Stimulated activated naive B cell treated with anti-CD40 and anti-IgM and Interleukin-4, amounts not matched to agents 10 μg/mL and 1 μg/mL and 100 μg/mL, for 72 hours (primary cell): ENCODE results near the gene AKT2.

Source experiments
- ATAC-seq, 2 donors: fragments of 150-1000 bp; cut with Tn5 transposase; replicated peaks; 2 replicates each; pipeline ENCODE4 v1.10.0; 2021; ENCODE audit warnings: moderate library complexity in 1 of 2
- DNase-seq: peaks from one replicate; pipeline ENCODE4 v3.0.0; 2021
- H3K27ac Mint-ChIP-seq: one replicate; pipeline ENCODE4 v1.8.0; 2022; ENCODE audit warnings: mild to moderate bottlenecking, mixed read lengths
- H3K27me3 Mint-ChIP-seq, 2 donors: one replicate each; pipeline ENCODE4 v1.8.0; 2022; ENCODE audit warnings: mixed read lengths in 2 of 2
- H3K36me3 Mint-ChIP-seq, 2 donors: one replicate each; pipeline ENCODE4 v1.8.0; 2022; ENCODE audit warnings: mixed read lengths in 2 of 2, mild to moderate bottlenecking in 1 of 2
- H3K4me1 Mint-ChIP-seq, 2 donors: one replicate each; pipeline ENCODE4 v1.8.0; 2022; ENCODE audit warnings: mixed read lengths in 2 of 2, mild to moderate bottlenecking in 1 of 2
- H3K4me3 Mint-ChIP-seq, 2 donors: one replicate each; pipeline ENCODE4 v1.8.0; 2022; ENCODE audit warnings: mild to moderate bottlenecking in 2 of 2, mixed read lengths in 2 of 2, moderate library complexity in 1 of 2
- H3K9me3 Mint-ChIP-seq, 2 donors: one replicate each; pipeline ENCODE4 v1.8.0; 2022; ENCODE audit warnings: mixed read lengths in 2 of 2, mild to moderate bottlenecking in 1 of 2

Gene AKT2

GRCh38 chr19:40244579-40245317 is 40.4 kb downstream of the AKT2 start:
- Mint-ChIP-seq H3K4me1 (peaks cover 11 to 16% of the 10 kb centered on the region in 2 donors), H3K27me3 (no peaks in the 10 kb centered on the region), H3K36me3 (peaks cover 31 to 48% of the 10 kb centered on the region in 2 donors), H3K27ac (no peak overlapping the region), H3K4me3 (no peak overlapping the region), H3K9me3 (no peaks in the 10 kb centered on the region)
- DNase-seq (no peak), ATAC-seq (no peak)

- Mint-ChIP-seq H3K36me3 (peaks cover 33 to 45% of the 10 kb centered on the region in 2 donors), H3K4me3 (no peak overlapping the region), H3K27me3 (no peaks in the 10 kb centered on the region), H3K9me3 (no peaks in the 10 kb centered on the region), H3K27ac (no peak overlapping the region), H3K4me1 (peaks cover 6 to 11% of the 10 kb centered on the region in 2 donors)
- no peak for ATAC-seq
- DNase-seq, result no peak
Measured at GRCh38 chr19:40243181-40243580, 42.0 kb downstream of the AKT2 start.

GRCh38 chr19:40242480-40242879 is 42.7 kb downstream of the AKT2 start:
- no peak overlapping the region for H3K27ac Mint-ChIP-seq
- peaks cover 4 to 5% of the 10 kb centered on the region in 2 donors for H3K4me1 Mint-ChIP-seq
- H3K4me3 Mint-ChIP-seq, result no peak overlapping the region
- ATAC-seq (no peak), DNase-seq (no peak)
- H3K27me3 Mint-ChIP-seq, result no peaks in the 10 kb centered on the region
- no peaks in the 10 kb centered on the region for H3K9me3 Mint-ChIP-seq
- peaks cover 35 to 44% of the 10 kb centered on the region in 2 donors for H3K36me3 Mint-ChIP-seq

GRCh38 chr19:40241809-40242384 is 43.2 kb downstream of the AKT2 start:
- DNase-seq (no peak), ATAC-seq (no peak)
- Mint-ChIP-seq H3K9me3 (no peaks in the 10 kb centered on the region), H3K27me3 (no peaks in the 10 kb centered on the region), H3K4me1 (peaks cover 4% of the 10 kb centered on the region in 2 donors), H3K4me3 (no peak overlapping the region), H3K27ac (no peak overlapping the region), H3K36me3 (peaks cover 40 to 46% of the 10 kb centered on the region in 2 donors)

GRCh38 chr19:40241125-40241808 is 43.9 kb downstream of the AKT2 start:
- Mint-ChIP-seq H3K9me3 (no peaks in the 10 kb centered on the region), H3K27me3 (no peaks in the 10 kb centered on the region), H3K4me3 (no peak overlapping the region), H3K4me1 (peaks cover 2 to 4% of the 10 kb centered on the region in 2 donors), H3K36me3 (peaks cover 46 to 49% of the 10 kb centered on the region in 2 donors), H3K27ac (peak overlapping the region; percentile 44)
- ATAC-seq (no peak), DNase-seq (no peak)

GRCh38 chr19:40240332-40240731 is 44.8 kb downstream of the AKT2 start:
- H3K9me3 Mint-ChIP-seq, result no peaks in the 10 kb centered on the region
- H3K4me3 Mint-ChIP-seq, result no peak overlapping the region
- H3K36me3 Mint-ChIP-seq, result peaks cover 48 to 50% of the 10 kb centered on the region in 2 donors
- no peaks in the 10 kb centered on the region for H3K27me3 Mint-ChIP-seq
- H3K4me1 Mint-ChIP-seq, result peaks cover 0 to 4% of the 10 kb centered on the region in 2 donors
- no peak overlapping the region for H3K27ac Mint-ChIP-seq
- no peak for ATAC-seq
- DNase-seq, result no peak

GRCh38 chr19:40239415-40240226 is 45.5 kb downstream of the AKT2 start:
- Mint-ChIP-seq H3K27me3 (no peaks in the 10 kb centered on the region), H3K27ac (peak overlapping the region; percentile 49), H3K4me3 (no peak overlapping the region), H3K4me1 (peaks cover 0 to 1% of the 10 kb centered on the region in 2 donors), H3K36me3 (peaks cover 49 to 52% of the 10 kb centered on the region in 2 donors), H3K9me3 (no peaks in the 10 kb centered on the region)
- ATAC-seq, result no peak
- DNase-seq, result no peak

GRCh38 chr19:40238775-40239174 is 46.4 kb downstream of the AKT2 start:
- H3K27me3 Mint-ChIP-seq, result no peaks in the 10 kb centered on the region
- ATAC-seq, result no peak
- DNase-seq, result no peak
- H3K36me3 Mint-ChIP-seq, result peaks cover 54 to 56% of the 10 kb centered on the region in 2 donors
- no peak overlapping the region for H3K4me3 Mint-ChIP-seq
- peaks cover 0 to 3% of the 10 kb centered on the region in 2 donors for H3K4me1 Mint-ChIP-seq
- no peaks in the 10 kb centered on the region for H3K9me3 Mint-ChIP-seq
- peak overlapping the region; percentile 37 for H3K27ac Mint-ChIP-seq

- H3K36me3 Mint-ChIP-seq, result peaks cover 50 to 58% of the 10 kb centered on the region in 2 donors
- peaks cover 0 to 3% of the 10 kb centered on the region in 2 donors for H3K4me1 Mint-ChIP-seq
- H3K27me3 Mint-ChIP-seq, result no peaks in the 10 kb centered on the region
- H3K27ac Mint-ChIP-seq, result no peak overlapping the region
- DNase-seq, result no peak
- no peak overlapping the region for H3K4me3 Mint-ChIP-seq
- ATAC-seq, result no peak
- no peaks in the 10 kb centered on the region for H3K9me3 Mint-ChIP-seq
Measured at GRCh38 chr19:40237791-40238190, 47.4 kb downstream of the AKT2 start.

- H3K36me3 Mint-ChIP-seq, result peaks cover 46 to 55% of the 10 kb centered on the region in 2 donors
Measured at GRCh38 chr19:40236366-40236765, 48.8 kb downstream of the AKT2 start.

GRCh38 chr19:40236026-40236355 is 49.2 kb downstream of the AKT2 start:
- Mint-ChIP-seq H3K27me3 (no peaks in the 10 kb centered on the region), H3K9me3 (no peaks in the 10 kb centered on the region), H3K4me3 (no peak overlapping the region), H3K4me1 (peaks cover 0 to 4% of the 10 kb centered on the region in 2 donors), H3K27ac (no peak overlapping the region), H3K36me3 (peaks cover 46 to 53% of the 10 kb centered on the region in 2 donors)
- ATAC-seq (no peak), DNase-seq (no peak)

More at GRCh38 chr19:40236366-40236765, 48.8 kb downstream of the AKT2 start:
- peaks cover 0 to 2% of the 10 kb centered on the region in 2 donors for H3K4me1 Mint-ChIP-seq
- H3K27ac Mint-ChIP-seq, result peak overlapping the region; percentile 20
- ATAC-seq (no peak), DNase-seq (no peak)
- H3K4me3 Mint-ChIP-seq, result no peak overlapping the region
- no peaks in the 10 kb centered on the region for H3K27me3 Mint-ChIP-seq
- H3K9me3 Mint-ChIP-seq, result no peaks in the 10 kb centered on the region

GRCh38 chr19:40235238-40236025 is 49.7 kb downstream of the AKT2 start:
- Mint-ChIP-seq H3K9me3 (no peaks in the 10 kb centered on the region), H3K27ac (no peak overlapping the region), H3K4me3 (no peak overlapping the region), H3K27me3 (no peaks in the 10 kb centered on the region), H3K36me3 (peaks cover 46 to 50% of the 10 kb centered on the region in 2 donors), H3K4me1 (peaks cover 5% of the 10 kb centered on the region in 2 donors)
- ATAC-seq (no peak), DNase-seq (no peak)

- no peak overlapping the region for H3K4me3 Mint-ChIP-seq
- ATAC-seq (no peak), DNase-seq (no peak)
- H3K27me3 Mint-ChIP-seq, result no peaks in the 10 kb centered on the region
- H3K27ac Mint-ChIP-seq, result peak overlapping the region; percentile 33
- peaks cover 5 to 11% of the 10 kb centered on the region in 2 donors for H3K4me1 Mint-ChIP-seq
- H3K9me3 Mint-ChIP-seq, result no peaks in the 10 kb centered on the region
- peaks cover 41 to 46% of the 10 kb centered on the region in 2 donors for H3K36me3 Mint-ChIP-seq
Measured at GRCh38 chr19:40234429-40235237, 50.5 kb downstream of the AKT2 start.
